Limb (tissue), 2 donors: ENCODE measurements around the gene SNF8.
"Not testable (repeated sequence)": the region's sequence is repeated elsewhere in the genome, so short reads cannot be mapped to it uniquely, and the experiment has no call there.

ENCODE experiments used
- DNase-seq, 2 donors: peaks; one replicate each; pipeline ENCODE4 v3.0.0-alpha.2; 2016; ENCODE audit errors: extremely low spot score in 2 of 2

Gene SNF8

GRCh38 chr17:48944515-48945260 lies at the start of gene SNF8:
Gene SNF8, minus strand, starts transcription at chr17:48944842. Its CDS starts 108 bp downstream, at chr17:48944734.
- DNase-seq: peak; percentile 91 to 97

- no peak for DNase-seq
Measured at GRCh38 chr17:48993951-48994350, 49.3 kb upstream of the SNF8 start.

GRCh38 chr17:48993305-48993704 lies 48.7 kb upstream of the SNF8 start:
- no peak for DNase-seq

GRCh38 chr17:48992444-48992843 lies 47.8 kb upstream of the SNF8 start:
- DNase-seq: no peak

- no peak for DNase-seq
Measured at GRCh38 chr17:48990882-48991357, 46.3 kb upstream of the SNF8 start.

- no peak for DNase-seq
Measured at GRCh38 chr17:48989100-48989499, 44.5 kb upstream of the SNF8 start.

- DNase-seq: no peak
Measured at GRCh38 chr17:48985436-48986245, 41.0 kb upstream of the SNF8 start.

- DNase-seq: no peak
Measured at GRCh38 chr17:48981927-48982539, 37.4 kb upstream of the SNF8 start.

GRCh38 chr17:48973806-48974205 lies 29.2 kb upstream of the SNF8 start:
- DNase-seq: no peak

- DNase-seq: no peak
Measured at GRCh38 chr17:48972749-48973097, 28.1 kb upstream of the SNF8 start.

- no peak for DNase-seq
Measured at GRCh38 chr17:48970865-48971687, 26.4 kb upstream of the SNF8 start.

GRCh38 chr17:48970224-48970623 lies 25.6 kb upstream of the SNF8 start:
- DNase-seq: peak in 1 of 2 donors; percentile 37

GRCh38 chr17:48961516-48962233 lies 17.0 kb upstream of the SNF8 start:
- DNase-seq: no peak

- no peak for DNase-seq
Measured at GRCh38 chr17:48960834-48961515, 16.3 kb upstream of the SNF8 start.

GRCh38 chr17:48954300-48954755 lies 9.7 kb upstream of the SNF8 start:
- no peak for DNase-seq

- DNase-seq: no peak
Measured at GRCh38 chr17:48952904-48953303, 8.3 kb upstream of the SNF8 start.

GRCh38 chr17:48951572-48951971 lies 6.9 kb upstream of the SNF8 start:
- no peak for DNase-seq

- not testable (repeated sequence) for DNase-seq
Measured at GRCh38 chr17:48945261-48945651, 614 bp upstream of the SNF8 start.

- no peak for DNase-seq
Measured at GRCh38 chr17:48933035-48933434, 11.6 kb downstream of the SNF8 start.

GRCh38 chr17:48930435-48930873 lies 14.2 kb downstream of the SNF8 start:
- DNase-seq: no peak
